ENCODE measurements around the gene F13B.

- TF ChIP-seq CTCF (conservative IDR thresholded peaks at IDR 0.05; ENCODE audit: low read length) = no peak
- TF ChIP-seq EZH2phosphoT487 (IDR thresholded peaks at IDR 0.05; ENCODE audit: borderline replicate concordance, low read depth, low read length) = no peak
Observed at GRCh38 chr1:197013234-197013633, 53.8 kb downstream of the F13B start.

Measured in OCI-LY7 (cell line).